Adipocyte (in vitro differentiated cells): ENCODE measurements around the gene THOC2.
"Not testable (repeated sequence)": the region's sequence is repeated elsewhere in the genome, so short reads cannot be mapped to it uniquely, and the experiment has no call there.

Experiments
- DNase-seq: peaks from one replicate; pipeline ENCODE4 v3.0.0-alpha.2; 2015; ENCODE audit warnings: low read depth
- H3K27me3 ChIP-seq: replicated peaks from 2 replicates; pipeline ENCODE4 v1.7.0; 2013; ENCODE audit warnings: mild to moderate bottlenecking, low read length, moderate library complexity; ENCODE audit not compliant: control insufficient read depth, insufficient read depth
- H3K36me3 ChIP-seq: 2 replicates; pipeline ENCODE4 v1.7.0; 2013; ENCODE audit warnings: low read length, mild to moderate bottlenecking, moderate library complexity; ENCODE audit not compliant: control insufficient read depth, insufficient read depth, severe bottlenecking
- H3K4me1 ChIP-seq: 2 replicates; pipeline ENCODE4 v1.7.0; 2013; ENCODE audit warnings: mild to moderate bottlenecking, low read length, moderate library complexity; ENCODE audit not compliant: control insufficient read depth, insufficient read depth
- H3K4me3 ChIP-seq: 2 replicates; pipeline ENCODE4 v1.7.0; 2013; ENCODE audit warnings: mild to moderate bottlenecking, low read length, moderate library complexity
- H3K9ac ChIP-seq: 2 replicates; pipeline ENCODE4 v1.7.0; 2013; ENCODE audit warnings: mild to moderate bottlenecking, low read length, moderate library complexity
- H3K9me3 ChIP-seq: 2 replicates; pipeline ENCODE4 v1.7.0; 2013; ENCODE audit warnings: mild to moderate bottlenecking, low read length, moderate library complexity; ENCODE audit not compliant: control insufficient read depth

Gene THOC2

GRCh38 chrX:123731987-123732669, 724 bp downstream of the THOC2 start:
- DNase-seq: peak; percentile 57
- Histone ChIP-seq H3K36me3 (no peaks in the 10 kb centered on the region), H3K4me3 (peak overlapping the region; percentile 96)

GRCh38 chrX:123731258-123731986, 1.4 kb downstream of the THOC2 start:
- DNase-seq: peak; percentile 55
- Histone ChIP-seq H3K9ac (peak overlapping the region; percentile 92), H3K4me3 (peak overlapping the region; percentile 96), H3K9me3 (no peaks in the 10 kb centered on the region), H3K36me3 (no peaks in the 10 kb centered on the region), H3K27me3 (no peaks in the 10 kb centered on the region), H3K4me1 (no peaks in the 10 kb centered on the region)

More at GRCh38 chrX:123731987-123732669, 724 bp downstream of the THOC2 start:
- Histone ChIP-seq H3K4me1 (no peaks in the 10 kb centered on the region), H3K27me3 (no peaks in the 10 kb centered on the region), H3K9me3 (no peaks in the 10 kb centered on the region), H3K9ac (peak overlapping the region; percentile 92)

- no peak overlapping the region for H3K4me3 ChIP-seq
Measured at GRCh38 chrX:123728554-123728953, 4.3 kb downstream of the THOC2 start.

DNA sequence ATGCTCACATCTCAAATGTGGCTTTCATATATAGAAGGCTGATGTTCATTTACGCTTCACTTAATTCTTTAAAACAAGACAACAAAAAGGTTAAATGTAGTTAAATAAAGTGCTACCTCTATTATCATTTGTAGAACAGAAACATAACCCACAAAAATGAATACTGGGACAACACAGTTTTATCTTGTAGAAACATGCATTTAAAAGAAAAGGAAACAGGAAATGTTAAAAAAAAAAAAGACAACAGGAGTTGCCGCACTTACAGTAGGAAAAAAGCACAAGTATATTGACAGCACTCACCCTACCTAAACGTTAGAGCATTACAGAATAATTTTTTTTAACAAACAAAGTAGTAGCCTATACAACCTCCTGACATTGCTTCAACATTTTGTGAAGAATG, 4.8 kb downstream of the THOC2 start:
- DNase-seq: no peak
- no peaks in the 10 kb centered on the region for H3K9me3 ChIP-seq
- no peak overlapping the region for H3K9ac ChIP-seq
- no peak overlapping the region for H3K4me3 ChIP-seq
- no peaks in the 10 kb centered on the region for H3K36me3 ChIP-seq
- no peaks in the 10 kb centered on the region for H3K4me1 ChIP-seq
- no peaks in the 10 kb centered on the region for H3K27me3 ChIP-seq

More at GRCh38 chrX:123728554-123728953, 4.3 kb downstream of the THOC2 start:
- Histone ChIP-seq H3K9me3 (no peaks in the 10 kb centered on the region), H3K9ac (no peak overlapping the region), H3K36me3 (no peaks in the 10 kb centered on the region), H3K4me1 (no peaks in the 10 kb centered on the region), H3K27me3 (no peaks in the 10 kb centered on the region)
- no peak for DNase-seq

- not testable (repeated sequence) for H3K4me1 ChIP-seq, H3K4me3 ChIP-seq, H3K9ac ChIP-seq, H3K27me3 ChIP-seq, H3K9me3 ChIP-seq, H3K36me3 ChIP-seq, DNase-seq
Measured at GRCh38 chrX:123722193-123722592, 10.7 kb downstream of the THOC2 start.

DNA sequence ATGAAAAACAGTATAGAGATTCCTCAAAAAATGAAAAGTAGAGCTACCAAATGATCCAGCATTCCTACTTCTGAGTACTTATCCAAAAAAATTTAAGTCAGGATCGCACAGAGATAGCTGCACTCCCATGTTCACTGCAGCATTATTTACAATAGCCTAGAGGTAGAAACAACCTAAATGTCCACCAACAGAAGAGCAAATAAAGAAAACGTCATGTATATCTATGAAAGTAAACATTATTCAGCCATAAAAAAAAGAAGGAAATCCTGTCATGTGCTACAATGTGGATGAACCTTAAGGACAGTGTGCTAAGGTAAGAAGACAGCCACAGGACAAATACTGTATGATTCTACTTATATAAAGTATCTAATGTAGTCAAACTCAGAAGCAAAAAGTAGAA, 12.4 kb downstream of the THOC2 start:
- no peaks in the 10 kb centered on the region for H3K36me3 ChIP-seq
- H3K4me1 ChIP-seq: no peaks in the 10 kb centered on the region
- H3K9me3 ChIP-seq: peaks cover 6% of the 10 kb centered on the region
- no peak overlapping the region for H3K9ac ChIP-seq
- DNase-seq: no peak
- no peaks in the 10 kb centered on the region for H3K27me3 ChIP-seq
- H3K4me3 ChIP-seq: no peak overlapping the region

DNA sequence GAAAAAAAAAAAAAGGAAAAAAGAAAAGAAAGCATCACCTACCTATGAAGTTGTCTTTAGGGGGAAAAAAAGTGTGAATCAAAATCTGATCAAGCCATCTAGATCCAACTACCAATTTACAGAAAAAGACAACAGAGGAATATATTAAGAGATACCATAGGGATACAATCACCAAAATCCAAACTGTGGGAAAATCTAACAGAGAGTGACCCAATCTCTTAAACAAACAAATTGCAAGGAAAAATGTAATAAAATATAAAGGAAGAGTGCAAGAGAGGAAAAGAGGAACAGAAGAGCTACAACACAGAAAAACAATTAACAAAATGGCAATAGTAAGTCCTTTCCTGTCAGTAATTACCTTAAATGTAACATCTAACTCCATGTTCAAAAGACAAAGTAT, 19.0 kb downstream of the THOC2 start:
- no peaks in the 10 kb centered on the region for H3K36me3 ChIP-seq
- DNase-seq: no peak
- H3K27me3 ChIP-seq: no peaks in the 10 kb centered on the region

DNA sequence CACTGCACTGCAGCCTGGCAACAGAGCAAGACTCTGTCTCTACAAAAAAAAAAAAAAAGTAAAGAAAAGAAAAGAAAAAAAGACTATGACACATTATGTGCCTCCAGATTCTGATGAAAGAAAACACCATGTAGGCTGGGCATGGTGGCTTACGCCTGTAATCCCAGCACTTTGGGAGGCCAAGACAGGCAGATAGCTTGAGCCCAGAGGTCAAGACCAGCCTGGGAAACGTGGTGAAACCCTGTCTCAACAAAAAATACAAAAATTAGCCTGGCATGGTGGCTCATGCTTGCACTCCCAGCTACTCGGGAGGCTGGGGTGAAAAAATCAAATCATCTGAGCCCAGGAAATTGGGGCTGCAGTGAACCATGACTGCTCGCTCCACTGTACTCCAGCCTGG, 19.4 kb downstream of the THOC2 start:
- Histone ChIP-seq H3K27me3 (no peaks in the 10 kb centered on the region), H3K36me3 (no peaks in the 10 kb centered on the region), H3K9me3 (peaks cover 6% of the 10 kb centered on the region), H3K4me1 (peaks cover 3% of the 10 kb centered on the region), H3K4me3 (no peak overlapping the region), H3K9ac (no peak overlapping the region)
- DNase-seq: no peak

More for the DNA sequence above, 19.0 kb downstream of the THOC2 start:
- Histone ChIP-seq H3K9me3 (peaks cover 6% of the 10 kb centered on the region), H3K4me1 (peaks cover 3% of the 10 kb centered on the region), H3K4me3 (no peak overlapping the region), H3K9ac (no peak overlapping the region)

DNA sequence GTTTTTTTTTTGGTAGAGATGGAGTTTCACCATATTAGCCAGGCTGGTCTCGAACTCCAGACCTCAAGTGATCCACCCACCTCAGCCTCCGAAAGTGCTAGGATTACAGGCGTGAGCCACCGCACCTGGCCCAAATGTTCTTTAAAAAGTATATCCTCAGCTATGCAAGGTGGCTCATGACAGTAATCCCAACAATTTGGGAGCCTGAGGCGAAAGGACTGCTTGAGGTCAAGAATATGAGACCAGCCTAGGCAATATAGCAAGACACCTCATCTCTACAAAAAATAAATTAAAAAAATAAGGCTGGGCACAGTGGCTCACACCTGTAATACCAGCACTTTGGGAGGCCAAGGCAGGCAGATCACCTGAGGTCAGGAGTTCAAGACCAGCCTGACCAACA, 21.7 kb downstream of the THOC2 start:
- not testable (repeated sequence) for H3K4me3 ChIP-seq, H3K27me3 ChIP-seq, H3K4me1 ChIP-seq, H3K9ac ChIP-seq, DNase-seq, H3K9me3 ChIP-seq, H3K36me3 ChIP-seq

GRCh38 chrX:123704781-123705180, 28.1 kb downstream of the THOC2 start:
- H3K9ac ChIP-seq: no peak overlapping the region
- H3K27me3 ChIP-seq: no peaks in the 10 kb centered on the region
- DNase-seq: no peak
- H3K4me3 ChIP-seq: no peak overlapping the region
- peaks cover 4% of the 10 kb centered on the region for H3K36me3 ChIP-seq
- no peaks in the 10 kb centered on the region for H3K4me1 ChIP-seq
- H3K9me3 ChIP-seq: no peaks in the 10 kb centered on the region

DNA sequence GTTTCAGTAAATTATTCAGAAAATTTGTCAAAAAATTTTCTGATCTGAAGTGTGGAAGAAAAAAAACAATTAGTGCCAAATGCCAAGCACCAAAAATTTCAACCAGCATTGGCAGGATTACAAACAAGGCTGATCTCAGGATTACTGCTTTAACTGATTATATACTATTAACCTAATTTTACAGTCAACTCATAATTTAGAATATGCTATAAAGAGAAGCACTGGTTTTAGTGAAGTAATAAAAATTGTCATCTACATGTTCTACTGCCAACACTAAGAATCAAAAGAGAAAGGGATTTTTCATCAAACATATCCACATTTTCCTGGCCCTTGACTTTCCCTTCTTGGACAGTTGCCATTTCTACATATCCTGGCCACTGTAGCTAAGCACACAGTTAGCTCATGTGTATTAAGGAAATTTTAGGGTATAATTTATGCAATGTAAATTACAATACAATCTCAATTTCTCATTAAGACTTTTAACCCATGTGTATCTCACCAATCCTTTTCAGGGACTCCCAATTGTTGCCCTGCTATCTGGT, 33.8 kb downstream of the THOC2 start:
- no peak overlapping the region for H3K9ac ChIP-seq
- H3K27me3 ChIP-seq: no peaks in the 10 kb centered on the region
- no peak overlapping the region for H3K4me3 ChIP-seq
- no peaks in the 10 kb centered on the region for H3K9me3 ChIP-seq
- H3K36me3 ChIP-seq: peaks cover 9% of the 10 kb centered on the region
- H3K4me1 ChIP-seq: peaks cover 2% of the 10 kb centered on the region
- no peak for DNase-seq
